ENCODE results near the gene NPPC. TPM values are rescaled to one million over a fixed set of nuclear protein-coding genes. Genes with fewer than 3 reads are reported as not detected.
A peak's percentile ranks its signal among the peaks of the same experiment; 100 is the strongest.
"Not testable (repeated sequence)": the region's sequence is repeated elsewhere in the genome, so short reads cannot be mapped to it uniquely, and the experiment has no call there.

The NPPC gene
- polyA plus RNA-seq (ENCODE audit: insufficient read length in 10 of 10), result 1 to 10 TPM in 8 of 10 donors, under 1 TPM in 2; 0.90 to 8.3 (median 3.3) TPM
- long read RNA-seq, donor 1, partial matches to known transcripts, result 0 of 4 reads
- long read RNA-seq, donor 1, other reads (novel, unspliced or antisense), result 0 of 4 reads
- long read RNA-seq, donor 2, transcript NPPC-202 (3 exons, 1,051 nt), result major isoform, 7 of 7 reads
- long read RNA-seq, donor 2, partial matches to known transcripts, result 0 of 7 reads
- long read RNA-seq, donor 2, other reads (novel, unspliced or antisense), result 0 of 7 reads
- long read RNA-seq, donor 3, result 0 reads
- long read RNA-seq, donor 4, partial matches to known transcripts, result 0 of 1 reads
- long read RNA-seq, donor 4, other reads (novel, unspliced or antisense), result 0 of 1 reads
- long read RNA-seq, donor 5, transcript NPPC-202 (3 exons, 1,051 nt), result major isoform, 5 of 5 reads
- long read RNA-seq, donor 5, partial matches to known transcripts, result 0 of 5 reads
- long read RNA-seq, donor 5, other reads (novel, unspliced or antisense), result 0 of 5 reads
- long read RNA-seq, donor 6, partial matches to known transcripts, result 0 of 2 reads
- long read RNA-seq, donor 6, other reads (novel, unspliced or antisense), result 0 of 2 reads
- long read RNA-seq, donor 7, partial matches to known transcripts, result 0 of 4 reads
- long read RNA-seq, donor 7, other reads (novel, unspliced or antisense), result 0 of 4 reads
- long read RNA-seq, donor 8, partial matches to known transcripts, result 0 of 1 reads
- long read RNA-seq, donor 8, other reads (novel, unspliced or antisense), result 0 of 1 reads
- long read RNA-seq, donor 9, result 0 reads

- peak; percentile 56 to 92 (median 80) for DNase-seq
These were observed at the start of gene NPPC for GRCh38 chr2:231926180-231926741. TSS of gene NPPC (minus strand) at chr2:231926396. CDS start at chr2:231926249, 147 bp downstream.

- DNase-seq, result no peak
These were observed 48.8 kb upstream of the NPPC start for GRCh38 chr2:231975001-231975400.

GRCh38 chr2:231970461-231970860 lies 44.3 kb upstream of the NPPC start:
- DNase-seq, result no peak

GRCh38 chr2:231968820-231969219 lies 42.6 kb upstream of the NPPC start:
- no peak for DNase-seq

- no peak for DNase-seq
These were observed 40.7 kb upstream of the NPPC start for GRCh38 chr2:231966886-231967285.

GRCh38 chr2:231965102-231965501 lies 38.9 kb upstream of the NPPC start:
- no peak for DNase-seq

DNA sequence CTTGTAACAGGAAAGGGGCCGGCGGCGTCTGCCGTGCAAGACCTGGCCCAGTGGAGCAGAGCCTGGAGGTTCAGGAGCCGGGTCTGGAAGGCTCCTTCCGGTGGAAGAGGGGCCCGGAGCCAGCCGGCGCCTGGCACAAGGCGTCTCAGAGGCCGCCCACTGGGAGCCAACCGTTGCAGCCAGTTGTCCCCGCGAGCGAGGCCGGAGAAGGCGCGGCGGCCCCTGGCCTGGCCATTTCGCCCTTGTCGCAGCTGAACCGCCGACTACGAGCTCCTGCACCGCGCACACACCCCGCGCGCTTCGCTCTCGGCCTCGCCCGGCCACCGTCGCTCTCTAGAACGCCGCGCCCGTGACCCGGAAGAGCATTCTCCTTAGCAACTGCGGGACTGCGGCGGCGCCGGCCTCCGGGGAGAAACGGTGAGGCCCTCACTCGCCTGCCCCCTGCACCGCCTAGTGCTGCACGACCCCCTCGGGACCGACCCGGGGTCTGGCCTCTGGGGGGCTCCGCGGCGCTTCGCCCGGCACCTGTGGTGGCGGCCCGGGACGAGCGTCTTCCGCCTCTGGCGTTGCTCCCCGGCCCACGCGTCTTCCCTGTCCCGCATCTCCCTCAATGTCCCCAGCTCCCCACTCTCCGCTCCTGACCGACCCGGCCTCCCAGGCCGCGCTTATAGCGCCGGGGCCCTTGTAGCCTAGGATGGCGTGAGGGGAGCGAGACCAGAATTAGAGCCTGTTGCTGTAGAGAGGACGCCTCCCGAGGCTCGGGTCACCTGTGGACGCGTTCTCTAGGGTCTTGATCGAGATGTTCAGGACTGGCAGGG lies 35.4 kb upstream of the NPPC start, which contains the start of gene DIS3L2:
Gene DIS3L2 (plus strand): TSS at position 365 of the 818 bp plus-strand sequence. CDS start 53,215 bp downstream, outside the sequence.
- DNase-seq, result peak; percentile 77 to 96 (median 86)

GRCh38 chr2:231960810-231961348 lies 34.7 kb upstream of the NPPC start:
- DNase-seq, result no peak

DNA sequence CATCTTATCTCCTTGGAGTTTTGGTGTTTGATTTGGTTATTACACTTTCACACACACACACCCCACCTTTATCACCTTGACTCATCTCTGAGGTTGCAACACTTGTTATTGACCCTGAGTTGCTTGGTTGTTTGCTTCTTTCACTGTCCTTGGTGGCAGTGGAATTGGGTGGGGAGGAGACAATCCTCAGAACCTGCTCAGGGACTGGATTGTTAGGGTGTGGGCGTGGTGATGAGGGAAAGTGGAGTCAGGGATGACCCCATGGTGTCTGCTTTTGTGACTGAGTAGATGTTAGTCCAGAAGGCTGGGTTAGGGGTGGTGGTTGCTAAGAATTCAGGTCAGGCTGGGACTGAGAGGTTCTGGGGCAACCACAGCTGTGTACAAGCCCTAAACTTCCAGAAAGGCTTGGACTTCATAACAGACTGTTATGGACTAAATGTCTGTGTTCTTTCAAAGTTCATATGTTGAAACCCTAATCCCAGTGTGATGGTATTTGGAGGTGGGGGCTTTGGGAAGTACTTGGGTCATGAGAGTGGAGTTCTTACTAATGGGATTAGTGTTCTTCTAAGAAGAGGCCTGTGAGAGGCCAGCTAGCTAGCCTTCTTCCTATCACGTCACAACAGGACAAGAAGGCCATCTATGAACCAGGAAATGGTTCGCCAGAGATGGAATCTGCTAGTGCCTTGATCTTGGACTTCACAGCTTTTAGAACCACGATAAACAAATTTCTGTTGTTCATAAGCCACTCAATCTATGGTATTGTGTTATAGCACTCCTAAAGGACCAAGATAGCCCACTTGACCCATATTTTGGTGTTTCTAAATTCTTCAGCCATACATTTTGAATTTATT lies 31.9 kb upstream of the NPPC start:
- DNase-seq, result no peak

- DNase-seq, result no peak
These were observed 29.7 kb upstream of the NPPC start for GRCh38 chr2:231955758-231956472.

GRCh38 chr2:231951452-231952035 lies 25.3 kb upstream of the NPPC start:
- no peak for DNase-seq

DNA sequence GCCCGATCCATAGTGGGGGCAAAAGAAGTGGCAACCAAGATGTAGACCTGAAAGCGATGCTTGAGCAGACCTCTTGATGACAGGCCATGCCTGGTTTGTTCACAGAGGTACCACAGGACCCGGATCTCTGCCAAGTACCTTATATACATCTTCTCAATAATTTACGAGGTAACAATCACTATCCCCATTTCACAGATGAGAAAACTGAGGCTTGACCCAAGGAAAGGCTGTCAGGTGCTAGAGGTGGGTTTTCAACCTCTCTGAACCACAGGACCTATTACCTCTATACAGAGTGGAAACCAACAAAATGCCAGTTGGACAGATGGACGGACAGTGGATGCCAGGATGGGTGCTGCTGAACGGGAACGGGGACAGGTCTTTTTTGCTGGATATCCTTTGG lies 21.5 kb upstream of the NPPC start:
- no peak for DNase-seq

- not testable (repeated sequence) for DNase-seq
These were observed 20.9 kb upstream of the NPPC start for GRCh38 chr2:231947112-231947511.

DNA sequence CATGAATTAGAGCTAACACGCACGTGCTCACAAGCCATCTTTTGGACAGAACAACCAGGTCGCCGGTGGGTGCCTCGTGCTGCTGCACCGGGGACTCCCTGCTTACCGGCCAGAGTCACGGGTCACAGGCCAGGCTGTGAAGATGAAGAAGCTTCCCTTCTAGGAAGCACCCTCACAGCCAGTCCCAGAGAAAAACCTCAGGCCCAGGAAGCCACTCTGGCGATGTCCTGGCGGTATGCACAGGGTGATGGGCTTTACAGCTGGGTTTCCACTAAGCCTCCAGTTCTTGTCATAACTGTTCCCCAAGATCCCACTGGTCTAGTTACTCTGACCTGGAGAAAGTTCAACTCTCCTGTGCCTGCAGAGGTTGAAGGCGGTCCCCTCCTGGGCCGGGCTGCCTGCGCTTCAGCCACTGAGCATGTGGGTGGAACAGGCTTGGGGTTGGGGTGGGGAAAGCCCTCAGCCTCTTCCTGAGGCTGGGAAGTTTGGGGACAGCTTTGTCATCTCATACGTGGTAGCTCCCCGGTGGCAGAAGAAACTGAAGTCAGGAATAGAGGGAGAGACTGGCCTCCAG lies 20.1 kb upstream of the NPPC start:
- no peak for DNase-seq

GRCh38 chr2:231942180-231942579 lies 16.0 kb upstream of the NPPC start:
- no peak for DNase-seq

GRCh38 chr2:231941673-231942072 lies 15.5 kb upstream of the NPPC start:
- no peak for DNase-seq

- DNase-seq, result no peak
These were observed 14.6 kb upstream of the NPPC start for GRCh38 chr2:231940795-231941194.

DNA sequence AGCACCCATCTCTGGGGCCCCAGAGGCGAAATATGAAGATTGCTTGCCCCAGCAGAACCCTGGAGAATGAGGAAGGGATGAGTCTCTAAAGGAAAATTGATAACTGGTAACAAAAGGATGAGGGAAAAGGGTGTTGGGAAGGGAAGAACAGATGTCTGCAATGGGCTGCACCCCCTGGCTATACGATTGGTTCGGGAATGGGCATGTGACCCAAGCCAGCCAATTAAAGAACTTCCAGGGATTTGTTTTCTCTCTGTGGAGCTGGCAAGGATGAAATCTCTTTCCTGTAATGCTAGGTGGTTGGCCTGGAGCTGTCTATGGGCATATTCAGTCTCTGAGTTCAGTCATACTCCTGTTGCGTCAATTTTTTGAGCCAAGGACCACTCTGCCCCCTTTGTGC lies 12.8 kb upstream of the NPPC start:
- no peak for DNase-seq

- no peak for DNase-seq
These were observed 10.9 kb upstream of the NPPC start for GRCh38 chr2:231937057-231937456.

Data from muscle of back (tissue), 13 donors.